Neural progenitor cell (in vitro differentiated cells): ENCODE results near the gene TGM2.

ENCODE experiments used
- CTCF ChIP-seq: fragments of 200-600 bp; sonication (generic); IDR thresholded peaks from 2 replicates; pipeline ENCODE4 v1.5.1; 2017; ENCODE audit warnings: antibody characterized with exemption, mild to moderate bottlenecking
- EZH2 ChIP-seq: fragments of 200-600 bp; sonication (generic); IDR thresholded peaks from 2 replicates; pipeline ENCODE4 v1.6.1; 2017; ENCODE audit warnings: antibody characterized with exemption, mild to moderate bottlenecking, moderate library complexity

GRCh38 chr20:38177201-38177600 lies 12.1 kb upstream of the TGM2 start:
- TF ChIP-seq CTCF (no peak), EZH2 (no peak)
